ENCODE data around the gene CD27. TPM values are rescaled to one million over a fixed set of nuclear protein-coding genes. Genes with fewer than 3 reads are reported as not detected.
"Not testable (repeated sequence)": the region's sequence is repeated elsewhere in the genome, so short reads cannot be mapped to it uniquely, and the experiment has no call there.

CD27 gene
- total RNA-seq, 1 donor from 2014 or later = 82.1 TPM

- peaks cover 60% of the 10 kb centered on the region for H3K4me1 Mint-ChIP-seq (ENCODE audit: low read depth)
- no peaks in the 10 kb centered on the region for H3K36me3 Mint-ChIP-seq (ENCODE audit: low read depth)
- intact Hi-C loops (cut with micrococcal nuclease) = loop anchor here (2.0 to 10.0 kb wide), 3 partner anchors 37 to 259 kb away; partner anchors contain the start of gene ZNF384
- H3K9me3 Mint-ChIP-seq = no peaks in the 10 kb centered on the region
- peak overlapping the region; percentile 84 for H3K4me3 Mint-ChIP-seq
- DNase-seq (ENCODE audit: low spot score) = no peak
- peaks cover 1% of the 10 kb centered on the region for H3K27me3 Mint-ChIP-seq (ENCODE audit: insufficient read depth)
- peak overlapping the region; percentile 99 for H3K27ac Mint-ChIP-seq
Measured at GRCh38 chr12:6425590-6426531, 18.9 kb upstream of the CD27 start.

GRCh38 chr12:6426882-6427671 lies 17.7 kb upstream of the CD27 start:
- Mint-ChIP-seq H3K9me3 (no peaks in the 10 kb centered on the region), H3K27ac (peak overlapping the region; percentile 99), H3K36me3 (ENCODE audit: low read depth) (no peaks in the 10 kb centered on the region), H3K4me1 (ENCODE audit: low read depth) (peaks cover 68% of the 10 kb centered on the region), H3K4me3 (peak overlapping the region; percentile 84), H3K27me3 (ENCODE audit: insufficient read depth) (no peaks in the 10 kb centered on the region)
- intact Hi-C loops (cut with micrococcal nuclease) = loop anchor here (1.0 to 10.0 kb wide), 7 partner anchors 16 to 258 kb away; partner anchors contain the start of genes MRPL51, TAPBPL and ZNF384
- peak; percentile 82 for DNase-seq (ENCODE audit: low spot score)

- peak overlapping the region; percentile 99 for H3K27ac Mint-ChIP-seq
Measured at GRCh38 chr12:6427796-6428195, 17.0 kb upstream of the CD27 start.

GRCh38 chr12:6428326-6428725 lies 16.4 kb upstream of the CD27 start:
- intact Hi-C loops (cut with micrococcal nuclease) = loop anchor here (10.0 kb wide), 1 partner anchor 256 kb away; the partner anchor contains the start of gene ZNF384
- peaks cover 75% of the 10 kb centered on the region for H3K4me1 Mint-ChIP-seq (ENCODE audit: low read depth)

More at GRCh38 chr12:6427796-6428195, 17.0 kb upstream of the CD27 start:
- H3K27me3 Mint-ChIP-seq (ENCODE audit: insufficient read depth); DNase-seq (ENCODE audit: low spot score); H3K36me3 Mint-ChIP-seq (ENCODE audit: low read depth); H3K9me3 Mint-ChIP-seq: not testable (repeated sequence)
- intact Hi-C loops (cut with micrococcal nuclease) = loop anchor here (1.0 to 10.0 kb wide), 7 partner anchors 16 to 257 kb away; partner anchors contain the start of genes MRPL51, TAPBPL and ZNF384
- Mint-ChIP-seq H3K4me3 (peak overlapping the region; percentile 84), H3K4me1 (ENCODE audit: low read depth) (peaks cover 72% of the 10 kb centered on the region)

GRCh38 chr12:6430124-6430989 lies 14.4 kb upstream of the CD27 start:
- Mint-ChIP-seq H3K9me3 (no peaks in the 10 kb centered on the region), H3K4me3 (peak overlapping the region; percentile 48), H3K27ac (peak overlapping the region; percentile 87), H3K4me1 (ENCODE audit: low read depth) (peaks cover 75% of the 10 kb centered on the region), H3K36me3 (ENCODE audit: low read depth) (peaks cover 1% of the 10 kb centered on the region), H3K27me3 (ENCODE audit: insufficient read depth) (no peaks in the 10 kb centered on the region)
- intact Hi-C loops (cut with micrococcal nuclease) = no loop called here
- no peak for DNase-seq (ENCODE audit: low spot score)

More at GRCh38 chr12:6428326-6428725, 16.4 kb upstream of the CD27 start:
- DNase-seq (ENCODE audit: low spot score) = no peak
- Mint-ChIP-seq H3K4me3 (no peak overlapping the region), H3K27ac (peak overlapping the region; percentile 99), H3K27me3 (ENCODE audit: insufficient read depth) (no peaks in the 10 kb centered on the region), H3K36me3 (ENCODE audit: low read depth) (no peaks in the 10 kb centered on the region), H3K9me3 (no peaks in the 10 kb centered on the region)

GRCh38 chr12:6432991-6433390 lies 11.8 kb upstream of the CD27 start:
- H3K4me1 Mint-ChIP-seq (ENCODE audit: low read depth) = peaks cover 52% of the 10 kb centered on the region
- H3K36me3 Mint-ChIP-seq (ENCODE audit: low read depth) = peaks cover 1% of the 10 kb centered on the region
- DNase-seq (ENCODE audit: low spot score) = no peak
- H3K9me3 Mint-ChIP-seq = no peaks in the 10 kb centered on the region
- no peak overlapping the region for H3K4me3 Mint-ChIP-seq
- H3K27ac Mint-ChIP-seq = peak overlapping the region; percentile 89
- intact Hi-C loops (cut with micrococcal nuclease) = no loop called here
- H3K27me3 Mint-ChIP-seq (ENCODE audit: insufficient read depth) = no peaks in the 10 kb centered on the region

GRCh38 chr12:6434205-6435140 lies 10.3 kb upstream of the CD27 start:
- Mint-ChIP-seq H3K4me3 (peak overlapping the region; percentile 53), H3K36me3 (ENCODE audit: low read depth) (peaks cover 1% of the 10 kb centered on the region), H3K27me3 (ENCODE audit: insufficient read depth) (no peaks in the 10 kb centered on the region), H3K4me1 (ENCODE audit: low read depth) (peaks cover 61% of the 10 kb centered on the region), H3K27ac (peak overlapping the region; percentile 89), H3K9me3 (no peaks in the 10 kb centered on the region)
- intact Hi-C loops (cut with micrococcal nuclease) = loop anchor here (1.0 kb wide), 1 partner anchor 9 kb away; no protein-coding TSS in a partner anchor
- no peak for DNase-seq (ENCODE audit: low spot score)

- Mint-ChIP-seq H3K9me3 (no peaks in the 10 kb centered on the region), H3K36me3 (ENCODE audit: low read depth) (peaks cover 1% of the 10 kb centered on the region), H3K27ac (no peak overlapping the region), H3K4me1 (ENCODE audit: low read depth) (peaks cover 51% of the 10 kb centered on the region), H3K27me3 (ENCODE audit: insufficient read depth) (no peaks in the 10 kb centered on the region), H3K4me3 (no peak overlapping the region)
- DNase-seq (ENCODE audit: low spot score) = no peak
- intact Hi-C loops (cut with micrococcal nuclease) = no loop called here
Measured at GRCh38 chr12:6435961-6436715, 8.6 kb upstream of the CD27 start.

- intact Hi-C loops (cut with micrococcal nuclease) = no loop called here
- H3K36me3 Mint-ChIP-seq (ENCODE audit: low read depth) = peaks cover 1% of the 10 kb centered on the region
- no peak for DNase-seq (ENCODE audit: low spot score)
- H3K9me3 Mint-ChIP-seq = no peaks in the 10 kb centered on the region
- no peaks in the 10 kb centered on the region for H3K27me3 Mint-ChIP-seq (ENCODE audit: insufficient read depth)
- peaks cover 51% of the 10 kb centered on the region for H3K4me1 Mint-ChIP-seq (ENCODE audit: low read depth)
- no peak overlapping the region for H3K4me3 Mint-ChIP-seq
- H3K27ac Mint-ChIP-seq = peak overlapping the region; percentile 65
Measured at GRCh38 chr12:6437586-6437985, 7.2 kb upstream of the CD27 start.

GRCh38 chr12:6438345-6438744 lies 6.4 kb upstream of the CD27 start:
- no peak for DNase-seq (ENCODE audit: low spot score)
- H3K36me3 Mint-ChIP-seq (ENCODE audit: low read depth) = peaks cover 1% of the 10 kb centered on the region
- intact Hi-C loops (cut with micrococcal nuclease) = no loop called here
- no peaks in the 10 kb centered on the region for H3K9me3 Mint-ChIP-seq
- H3K4me3 Mint-ChIP-seq = no peak overlapping the region
- H3K27ac Mint-ChIP-seq = peak overlapping the region; percentile 9
- peaks cover 51% of the 10 kb centered on the region for H3K4me1 Mint-ChIP-seq (ENCODE audit: low read depth)
- H3K27me3 Mint-ChIP-seq (ENCODE audit: insufficient read depth) = no peaks in the 10 kb centered on the region

- Mint-ChIP-seq H3K4me1 (ENCODE audit: low read depth) (peaks cover 56% of the 10 kb centered on the region), H3K36me3 (ENCODE audit: low read depth) (peaks cover 4% of the 10 kb centered on the region), H3K4me3 (no peak overlapping the region), H3K27ac (no peak overlapping the region), H3K9me3 (no peaks in the 10 kb centered on the region), H3K27me3 (ENCODE audit: insufficient read depth) (no peaks in the 10 kb centered on the region)
- no peak for DNase-seq (ENCODE audit: low spot score)
- intact Hi-C loops (cut with micrococcal nuclease) = no loop called here
Measured at GRCh38 chr12:6440391-6440790, 4.4 kb upstream of the CD27 start.
